Body of pancreas (tissue), 4 donors: Measurements from ENCODE around the gene IDI2.

Experiments
- CTCF ChIP-seq, 7 experiments: fragments of 450-650 bp in 4 of 7; fragments of 200-600 bp in 3 of 7; sonication (generic) in 3 of 7; IDR thresholded peaks; one replicate each; pipeline ENCODE4 v1.5.1; 2016 to 2019; ENCODE audit warnings: antibody characterized with exemption in 7 of 7
- POLR2A ChIP-seq, 3 donors: fragments of 450-650 bp; IDR thresholded peaks; one replicate each; pipeline ENCODE4 v1.6.1; 2016; ENCODE audit warnings: antibody characterized with exemption in 3 of 3, mild to moderate bottlenecking in 2 of 3

GRCh38 chr10:978826-979421, 46.7 kb downstream of the IDI2 start:
- TF ChIP-seq CTCF (IDR thresholded peaks at IDR 0.05): no peak
- no peak for TF ChIP-seq POLR2A (IDR thresholded peaks at IDR 0.05)
